DND-41 (cell line): ENCODE measurements around the gene GALNT18.

Source experiments
- ATAC-seq: fragments of 200-7000 bp; cut with Tn5 transposase; 3 replicates; pipeline ENCODE4 v1.9.1; 2021; ENCODE audit warnings: low read depth; ENCODE audit not compliant: insufficient read depth
- DNase-seq: peaks from one replicate; pipeline ENCODE4 v3.0.0-alpha.2; 2020
- H2AFZ ChIP-seq: 2 replicates; pipeline ENCODE4 v1.6.0; 2012; ENCODE audit warnings: low read depth, low read length
- H3K27ac ChIP-seq: 2 replicates; pipeline ENCODE4 v1.5.1; 2012; ENCODE audit warnings: low read length, inconsistent platforms
- H3K27me3 ChIP-seq: fragments of 200-600 bp; sonication (generic); 2 replicates; pipeline ENCODE4 v1.6.0; 2012; ENCODE audit warnings: low read length, mild to moderate bottlenecking, inconsistent platforms; ENCODE audit not compliant: insufficient read depth, poor library complexity
- H3K36me3 ChIP-seq: 2 replicates; pipeline ENCODE4 v1.5.1; 2012; ENCODE audit warnings: low read length, inconsistent platforms; ENCODE audit not compliant: insufficient read depth
- H3K4me1 ChIP-seq: 2 replicates; pipeline ENCODE4 v1.5.1; 2012; ENCODE audit warnings: mild to moderate bottlenecking, low read length; ENCODE audit not compliant: insufficient read depth
- H3K4me2 ChIP-seq: 2 replicates; pipeline ENCODE4 v1.6.0; 2012; ENCODE audit warnings: mild to moderate bottlenecking, moderate library complexity, low read length, inconsistent platforms; ENCODE audit not compliant: insufficient read depth
- H3K4me3 ChIP-seq, 2 experiments: fragments of 200-600 bp in 1 of 2; shearing (Covaris generic) in 1 of 2; 2 replicates each; pipeline ENCODE4 v1.5.1; 2012 to 2016; ENCODE audit warnings: inconsistent platforms in 2 of 2, low read length in 2 of 2, mild to moderate bottlenecking in 2 of 2, low read depth in 1 of 2, moderate library complexity in 1 of 2
- H3K79me2 ChIP-seq: 2 replicates; pipeline ENCODE4 v1.6.0; 2012; ENCODE audit warnings: low read length, inconsistent platforms; ENCODE audit not compliant: insufficient read depth
- H3K9ac ChIP-seq: 2 replicates; pipeline ENCODE4 v1.6.0; 2012; ENCODE audit warnings: low read depth, mild to moderate bottlenecking, inconsistent platforms, low read length, moderate library complexity
- H3K9me3 ChIP-seq: 2 replicates; pipeline ENCODE4 v1.5.1; 2012; ENCODE audit warnings: low read length, moderate library complexity, mild to moderate bottlenecking, inconsistent platforms; ENCODE audit not compliant: insufficient read depth, severe bottlenecking
- H4K20me1 ChIP-seq: 2 replicates; pipeline ENCODE4 v1.6.0; 2012; ENCODE audit warnings: low read length; ENCODE audit not compliant: insufficient read depth
- EZH2 ChIP-seq: IDR thresholded peaks from 3 replicates; pipeline ENCODE4 v1.6.1; 2012; ENCODE audit warnings: borderline replicate concordance, low read depth, mild to moderate bottlenecking, moderate library complexity, low read length, inconsistent platforms; ENCODE audit not compliant: severe bottlenecking
- TF ChIP-seq, protein P1 (sequence below): IDR thresholded peaks from 2 replicates; pipeline ENCODE4 v1.5.1; 2012; ENCODE audit warnings: borderline replicate concordance, low read length, moderate library complexity, mild to moderate bottlenecking; ENCODE audit not compliant: poor library complexity, severe bottlenecking; ENCODE audit errors: extremely low read depth

The GALNT18 gene

DNA sequence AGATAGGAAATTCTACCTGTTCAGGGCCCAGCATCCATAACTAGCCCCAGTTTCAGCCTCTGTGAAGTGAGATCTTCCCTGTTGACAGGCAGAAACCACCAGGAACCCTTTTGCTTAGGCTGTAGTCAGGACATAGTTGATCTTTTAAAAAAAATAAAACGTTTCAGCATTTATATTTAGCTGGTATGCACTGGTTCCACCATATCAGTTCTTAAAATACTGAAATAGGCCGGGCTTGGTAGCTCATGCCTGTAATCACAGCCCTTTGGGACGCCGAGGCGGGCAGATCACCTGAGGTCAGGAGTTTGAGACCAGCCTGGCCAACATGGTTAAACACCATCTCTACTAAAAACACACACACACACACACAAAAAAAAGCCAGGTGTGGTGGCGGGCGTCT lies 35.3 kb downstream of the GALNT18 start:
- Histone ChIP-seq H3K27ac (no peak overlapping the region), H2AFZ (no peak overlapping the region), H3K79me2 (no peaks in the 10 kb centered on the region), H3K36me3 (no peaks in the 10 kb centered on the region), H3K9me3 (no peaks in the 10 kb centered on the region), H3K4me3 (no peak overlapping the region), H3K4me1 (no peaks in the 10 kb centered on the region), H3K4me2 (no peak overlapping the region), H3K27me3 (peaks cover 12% of the 10 kb centered on the region), H3K9ac (no peak overlapping the region), H4K20me1 (no peaks in the 10 kb centered on the region)
- TF ChIP-seq, protein P1, sequence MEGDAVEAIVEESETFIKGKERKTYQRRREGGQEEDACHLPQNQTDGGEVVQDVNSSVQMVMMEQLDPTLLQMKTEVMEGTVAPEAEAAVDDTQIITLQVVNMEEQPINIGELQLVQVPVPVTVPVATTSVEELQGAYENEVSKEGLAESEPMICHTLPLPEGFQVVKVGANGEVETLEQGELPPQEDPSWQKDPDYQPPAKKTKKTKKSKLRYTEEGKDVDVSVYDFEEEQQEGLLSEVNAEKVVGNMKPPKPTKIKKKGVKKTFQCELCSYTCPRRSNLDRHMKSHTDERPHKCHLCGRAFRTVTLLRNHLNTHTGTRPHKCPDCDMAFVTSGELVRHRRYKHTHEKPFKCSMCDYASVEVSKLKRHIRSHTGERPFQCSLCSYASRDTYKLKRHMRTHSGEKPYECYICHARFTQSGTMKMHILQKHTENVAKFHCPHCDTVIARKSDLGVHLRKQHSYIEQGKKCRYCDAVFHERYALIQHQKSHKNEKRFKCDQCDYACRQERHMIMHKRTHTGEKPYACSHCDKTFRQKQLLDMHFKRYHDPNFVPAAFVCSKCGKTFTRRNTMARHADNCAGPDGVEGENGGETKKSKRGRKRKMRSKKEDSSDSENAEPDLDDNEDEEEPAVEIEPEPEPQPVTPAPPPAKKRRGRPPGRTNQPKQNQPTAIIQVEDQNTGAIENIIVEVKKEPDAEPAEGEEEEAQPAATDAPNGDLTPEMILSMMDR, result no peak
- no peak for TF ChIP-seq EZH2
- DNase-seq, result no peak
- no peak for ATAC-seq

DNA sequence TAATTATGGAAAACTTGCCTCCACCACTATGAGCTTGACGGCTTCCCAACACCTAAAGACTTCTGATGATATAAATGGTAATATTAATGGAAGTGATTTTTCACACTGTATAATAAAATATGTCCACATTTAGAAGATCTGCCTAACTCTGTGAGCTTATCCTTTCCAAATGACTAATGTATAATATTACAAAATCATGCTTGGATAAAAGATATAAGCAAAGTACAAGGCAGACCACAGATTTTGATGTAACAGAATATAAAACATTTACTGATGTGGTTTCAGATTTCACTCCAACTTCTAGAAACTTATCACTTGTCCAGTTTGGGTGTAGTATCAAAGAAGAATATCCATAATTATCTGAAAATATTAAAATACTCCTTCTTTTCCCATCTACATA lies 36.9 kb downstream of the GALNT18 start:
- Histone ChIP-seq H4K20me1 (no peaks in the 10 kb centered on the region), H3K9me3 (no peaks in the 10 kb centered on the region), H3K4me1 (no peaks in the 10 kb centered on the region), H3K36me3 (no peaks in the 10 kb centered on the region), H3K27me3 (peaks cover 19% of the 10 kb centered on the region), H3K4me3 (no peak overlapping the region), H3K9ac (no peak overlapping the region), H3K4me2 (no peak overlapping the region), H3K79me2 (no peaks in the 10 kb centered on the region), H2AFZ (no peak overlapping the region), H3K27ac (no peak overlapping the region)
- DNase-seq (no peak), ATAC-seq (no peak)
- TF ChIP-seq, protein P1, result no peak
- TF ChIP-seq EZH2, result no peak

DNA sequence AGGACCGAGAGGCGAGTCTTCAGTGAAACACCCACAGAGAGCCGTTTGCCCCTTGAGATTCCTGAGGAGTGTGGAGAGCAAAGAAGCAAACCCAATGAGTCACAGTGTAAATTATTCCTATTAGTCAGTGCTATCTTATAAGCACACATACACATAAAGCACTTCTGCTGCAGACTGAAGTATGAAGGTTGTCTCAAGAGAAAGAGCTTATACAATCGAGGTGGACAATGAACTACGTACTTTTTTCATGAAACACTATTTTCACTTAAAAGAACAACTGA lies 37.3 kb downstream of the GALNT18 start:
- no peak overlapping the region for H3K4me3 ChIP-seq
- no peak overlapping the region for H3K9ac ChIP-seq
- no peaks in the 10 kb centered on the region for H4K20me1 ChIP-seq
- H3K9me3 ChIP-seq, result no peaks in the 10 kb centered on the region
- DNase-seq (no peak), ATAC-seq (no peak)
- no peaks in the 10 kb centered on the region for H3K79me2 ChIP-seq
- H3K27me3 ChIP-seq, result peaks cover 19% of the 10 kb centered on the region
- H3K36me3 ChIP-seq, result no peaks in the 10 kb centered on the region
- no peaks in the 10 kb centered on the region for H3K4me1 ChIP-seq
- H3K27ac ChIP-seq, result no peak overlapping the region
- H2AFZ ChIP-seq, result no peak overlapping the region
- H3K4me2 ChIP-seq, result no peak overlapping the region
- no peak for TF ChIP-seq EZH2
- TF ChIP-seq, protein P1, result no peak
